Mucosa of rectum (tissue), 2 donors: ENCODE results near the gene UFSP2.

Experiments used
- H3K27ac ChIP-seq, 2 donors: one replicate each; pipeline ENCODE4 v1.7.0; 2013; ENCODE audit warnings: inconsistent platforms in 2 of 2, low read depth in 2 of 2, low read length in 2 of 2
- H3K27me3 ChIP-seq, 2 donors: one replicate each; pipeline ENCODE4 v1.7.0; 2013; ENCODE audit warnings: low read length in 2 of 2; ENCODE audit not compliant: control insufficient read depth in 2 of 2, insufficient read depth in 2 of 2
- H3K36me3 ChIP-seq, 2 donors: one replicate each; pipeline ENCODE4 v1.7.0; 2013; ENCODE audit warnings: low read length in 2 of 2; ENCODE audit not compliant: control insufficient read depth in 2 of 2, insufficient read depth in 2 of 2
- H3K4me1 ChIP-seq, 2 donors: one replicate each; pipeline ENCODE4 v1.7.0; 2013; ENCODE audit warnings: low read length in 2 of 2, mild to moderate bottlenecking in 1 of 2; ENCODE audit not compliant: control insufficient read depth in 2 of 2, insufficient read depth in 2 of 2
- H3K4me3 ChIP-seq, 2 donors: one replicate each; pipeline ENCODE4 v1.7.0; 2013; ENCODE audit warnings: low read length in 2 of 2
- H3K9ac ChIP-seq, 2 donors: one replicate each; pipeline ENCODE4 v1.7.0; 2013; ENCODE audit warnings: low read length in 2 of 2, low read depth in 1 of 2, mild to moderate bottlenecking in 1 of 2
- H3K9me3 ChIP-seq, 2 donors: one replicate each; pipeline ENCODE4 v1.7.0; 2013; ENCODE audit warnings: low read length in 2 of 2; ENCODE audit not compliant: control insufficient read depth in 2 of 2
- donor health status: healthy.
- donor health status: Normal muscosa, but diverticular disease.

UFSP2 gene

GRCh38 chr4:185425647-185426352 is at the start of gene UFSP2:
Gene UFSP2, minus strand, starts transcription at chr4:185425964. Its CDS starts 96 bp downstream, at chr4:185425868.
- peak within 1 kb of the TSS; percentile 88 to 95 for H3K27ac ChIP-seq
- H3K27me3 ChIP-seq: no peaks in the 10 kb centered on the region
- no peaks in the 10 kb centered on the region for H3K9me3 ChIP-seq
- peaks cover 0 to 5% of the 10 kb centered on the region in 2 donors for H3K36me3 ChIP-seq
- H3K4me3 ChIP-seq: peak within 1 kb of the TSS; percentile 91 to 96
- H3K4me1 ChIP-seq: peaks cover 9 to 12% of the 10 kb centered on the region in 2 donors
- peak within 1 kb of the TSS; percentile 90 to 99 for H3K9ac ChIP-seq

- Histone ChIP-seq H3K9me3 (no peaks in the 10 kb centered on the region), H3K9ac (no peak overlapping the region), H3K36me3 (no peaks in the 10 kb centered on the region), H3K4me3 (no peak overlapping the region), H3K27me3 (peaks cover 0 to 7% of the 10 kb centered on the region in 2 donors), H3K27ac (no peak overlapping the region), H3K4me1 (peaks cover 11 to 12% of the 10 kb centered on the region in 2 donors)
Observed at GRCh38 chr4:185473247-185473646, 47.5 kb upstream of the UFSP2 start.

- H3K9ac ChIP-seq: peak overlapping the region; percentile 32 to 78
- H3K9me3 ChIP-seq: no peaks in the 10 kb centered on the region
- peak overlapping the region; percentile 74 to 85 for H3K4me3 ChIP-seq
- H3K4me1 ChIP-seq: peaks cover 11 to 12% of the 10 kb centered on the region in 2 donors
- H3K36me3 ChIP-seq: no peaks in the 10 kb centered on the region
- H3K27me3 ChIP-seq: peaks cover 0 to 7% of the 10 kb centered on the region in 2 donors
- H3K27ac ChIP-seq: no peak overlapping the region
Observed at GRCh38 chr4:185472103-185472542, 46.4 kb upstream of the UFSP2 start.

- peaks cover 0 to 7% of the 10 kb centered on the region in 2 donors for H3K27me3 ChIP-seq
- H3K4me1 ChIP-seq: peaks cover 11 to 12% of the 10 kb centered on the region in 2 donors
- H3K27ac ChIP-seq: peak within 1 kb of the TSS; percentile 54 to 63
- H3K9ac ChIP-seq: peak within 1 kb of the TSS; percentile 52 to 78
- H3K36me3 ChIP-seq: no peaks in the 10 kb centered on the region
- peak within 1 kb of the TSS; percentile 85 to 90 for H3K4me3 ChIP-seq
- no peaks in the 10 kb centered on the region for H3K9me3 ChIP-seq
Observed at GRCh38 chr4:185471235-185472102, 45.7 kb upstream of the UFSP2 start, which contains the start of gene CCDC110. Gene CCDC110, minus strand, starts transcription at chr4:185471733. Its CDS starts 50 bp downstream, at chr4:185471683.

GRCh38 chr4:185470501-185471195 is 44.9 kb upstream of the UFSP2 start:
- Histone ChIP-seq H3K27me3 (peaks cover 0 to 7% of the 10 kb centered on the region in 2 donors), H3K27ac (peak overlapping the region; percentile 54 to 63), H3K9ac (peak overlapping the region; percentile 52 to 78)

GRCh38 chr4:185469580-185470154 is 43.9 kb upstream of the UFSP2 start:
- Histone ChIP-seq H3K9me3 (no peaks in the 10 kb centered on the region), H3K27me3 (peaks cover 0 to 7% of the 10 kb centered on the region in 2 donors), H3K36me3 (no peaks in the 10 kb centered on the region), H3K4me3 (no peak overlapping the region), H3K9ac (no peak overlapping the region), H3K27ac (no peak overlapping the region), H3K4me1 (peaks cover 11 to 12% of the 10 kb centered on the region in 2 donors)

More at GRCh38 chr4:185470501-185471195, 44.9 kb upstream of the UFSP2 start:
- Histone ChIP-seq H3K9me3 (no peaks in the 10 kb centered on the region), H3K4me1 (peaks cover 11 to 12% of the 10 kb centered on the region in 2 donors), H3K36me3 (no peaks in the 10 kb centered on the region), H3K4me3 (peak overlapping the region; percentile 82 to 90)

GRCh38 chr4:185468999-185469398 is 43.2 kb upstream of the UFSP2 start:
- H3K27ac ChIP-seq: no peak overlapping the region
- H3K9me3 ChIP-seq: no peaks in the 10 kb centered on the region
- H3K4me3 ChIP-seq: no peak overlapping the region
- H3K27me3 ChIP-seq: peaks cover 0 to 7% of the 10 kb centered on the region in 2 donors
- H3K36me3 ChIP-seq: no peaks in the 10 kb centered on the region
- H3K9ac ChIP-seq: no peak overlapping the region
- H3K4me1 ChIP-seq: peaks cover 11 to 12% of the 10 kb centered on the region in 2 donors

- Histone ChIP-seq H3K4me1 (peaks cover 11 to 12% of the 10 kb centered on the region in 2 donors), H3K27ac (no peak overlapping the region), H3K9me3 (no peaks in the 10 kb centered on the region), H3K4me3 (no peak overlapping the region), H3K27me3 (peaks cover 0 to 5% of the 10 kb centered on the region in 2 donors), H3K36me3 (no peaks in the 10 kb centered on the region), H3K9ac (no peak overlapping the region)
Observed at GRCh38 chr4:185467991-185468390, 42.2 kb upstream of the UFSP2 start.

- H3K27me3 ChIP-seq: peaks cover 0 to 3% of the 10 kb centered on the region in 2 donors
- no peak overlapping the region for H3K9ac ChIP-seq
- no peak overlapping the region for H3K4me3 ChIP-seq
- H3K36me3 ChIP-seq: no peaks in the 10 kb centered on the region
- H3K27ac ChIP-seq: no peak overlapping the region
- H3K9me3 ChIP-seq: no peaks in the 10 kb centered on the region
- H3K4me1 ChIP-seq: peaks cover 9 to 11% of the 10 kb centered on the region in 2 donors
Observed at GRCh38 chr4:185467101-185467500, 41.3 kb upstream of the UFSP2 start.
